ENCODE results near the gene RPN2.

DNA sequence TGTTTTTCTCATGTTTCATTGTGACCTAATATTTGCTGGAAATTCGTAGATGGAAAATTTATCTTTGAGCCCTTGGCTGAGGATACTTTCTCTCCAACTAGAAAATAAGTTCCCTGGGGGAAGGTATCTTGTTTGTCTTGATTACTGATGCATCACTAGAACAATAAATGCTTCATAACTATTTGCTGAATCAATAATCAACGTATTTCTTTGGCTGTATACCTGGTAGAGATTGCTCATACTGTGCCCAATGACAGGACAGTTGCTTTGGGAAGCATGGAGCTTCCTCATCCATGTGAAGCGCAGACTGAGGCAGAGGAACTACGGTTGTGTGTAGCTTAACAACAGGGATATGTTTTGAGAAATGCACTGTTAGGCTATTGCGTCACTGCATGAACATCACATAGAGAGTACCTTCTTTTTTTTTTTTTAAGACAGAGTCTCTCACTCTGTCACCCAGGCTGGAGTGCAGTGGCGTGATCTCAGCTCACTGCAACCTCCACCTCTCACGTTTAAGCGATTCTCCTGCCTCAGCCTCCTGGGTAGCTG, 34.2 kb upstream of the RPN2 start:
- TF ChIP-seq, protein P1, sequence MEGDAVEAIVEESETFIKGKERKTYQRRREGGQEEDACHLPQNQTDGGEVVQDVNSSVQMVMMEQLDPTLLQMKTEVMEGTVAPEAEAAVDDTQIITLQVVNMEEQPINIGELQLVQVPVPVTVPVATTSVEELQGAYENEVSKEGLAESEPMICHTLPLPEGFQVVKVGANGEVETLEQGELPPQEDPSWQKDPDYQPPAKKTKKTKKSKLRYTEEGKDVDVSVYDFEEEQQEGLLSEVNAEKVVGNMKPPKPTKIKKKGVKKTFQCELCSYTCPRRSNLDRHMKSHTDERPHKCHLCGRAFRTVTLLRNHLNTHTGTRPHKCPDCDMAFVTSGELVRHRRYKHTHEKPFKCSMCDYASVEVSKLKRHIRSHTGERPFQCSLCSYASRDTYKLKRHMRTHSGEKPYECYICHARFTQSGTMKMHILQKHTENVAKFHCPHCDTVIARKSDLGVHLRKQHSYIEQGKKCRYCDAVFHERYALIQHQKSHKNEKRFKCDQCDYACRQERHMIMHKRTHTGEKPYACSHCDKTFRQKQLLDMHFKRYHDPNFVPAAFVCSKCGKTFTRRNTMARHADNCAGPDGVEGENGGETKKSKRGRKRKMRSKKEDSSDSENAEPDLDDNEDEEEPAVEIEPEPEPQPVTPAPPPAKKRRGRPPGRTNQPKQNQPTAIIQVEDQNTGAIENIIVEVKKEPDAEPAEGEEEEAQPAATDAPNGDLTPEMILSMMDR (conservative IDR thresholded peaks at IDR 0.05; ENCODE audit: low read length) = no peak
- no peak for TF ChIP-seq EZH2phosphoT487 (IDR thresholded peaks at IDR 0.05; ENCODE audit: borderline replicate concordance, low read depth, low read length)
